GM06990 (cell line): ENCODE data around the gene ART4.

ENCODE experiments used
- DNase-seq: peaks from one replicate; pipeline ENCODE4 v3.0.0-alpha.2; 2011; ENCODE audit not compliant: insufficient read length; ENCODE audit errors: extremely low read depth
- H3K27me3 ChIP-seq: replicated peaks from 2 replicates; pipeline ENCODE4 v1.6.0; 2011; ENCODE audit warnings: low read length; ENCODE audit not compliant: control insufficient read depth, insufficient read depth
- H3K36me3 ChIP-seq: 2 replicates; pipeline ENCODE4 v1.5.1; 2011; ENCODE audit warnings: low read length; ENCODE audit not compliant: control insufficient read depth, insufficient read depth
- H3K4me3 ChIP-seq: replicated peaks from 2 replicates; pipeline ENCODE4 v1.5.1; 2011; ENCODE audit warnings: low read depth, mild to moderate bottlenecking, control low read depth, low read length
- TF ChIP-seq, protein P1 (sequence below): IDR thresholded peaks from 2 replicates; pipeline ENCODE4 v1.5.1; 2011; ENCODE audit warnings: low read length, control low read depth, mild to moderate bottlenecking, inconsistent platforms; ENCODE audit not compliant: insufficient read depth, poor library complexity, severe bottlenecking

The ART4 gene

DNA sequence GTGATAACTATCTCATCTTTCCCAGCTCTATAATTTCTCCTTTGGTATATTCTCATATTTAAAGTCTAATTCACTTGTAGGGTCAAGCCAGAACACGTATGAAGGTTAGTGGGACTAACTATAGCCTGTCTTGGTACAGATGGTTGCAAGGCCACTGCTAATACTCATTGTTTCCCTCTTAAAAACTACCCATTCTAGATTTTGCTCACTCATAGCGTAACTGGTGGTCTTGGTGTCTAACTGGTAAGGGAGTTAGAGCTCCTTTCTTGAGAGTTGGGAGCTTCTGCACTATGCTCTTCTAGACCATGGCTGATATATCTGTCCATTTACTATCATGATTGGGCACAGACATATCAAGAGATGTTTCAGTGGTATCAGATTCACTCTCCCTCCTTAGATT lies 33.5 kb upstream of the ART4 start:
- Histone ChIP-seq H3K27me3 (no peaks in the 10 kb centered on the region), H3K36me3 (no peaks in the 10 kb centered on the region), H3K4me3 (no peak overlapping the region)
- no peak for DNase-seq
- TF ChIP-seq, protein P1, sequence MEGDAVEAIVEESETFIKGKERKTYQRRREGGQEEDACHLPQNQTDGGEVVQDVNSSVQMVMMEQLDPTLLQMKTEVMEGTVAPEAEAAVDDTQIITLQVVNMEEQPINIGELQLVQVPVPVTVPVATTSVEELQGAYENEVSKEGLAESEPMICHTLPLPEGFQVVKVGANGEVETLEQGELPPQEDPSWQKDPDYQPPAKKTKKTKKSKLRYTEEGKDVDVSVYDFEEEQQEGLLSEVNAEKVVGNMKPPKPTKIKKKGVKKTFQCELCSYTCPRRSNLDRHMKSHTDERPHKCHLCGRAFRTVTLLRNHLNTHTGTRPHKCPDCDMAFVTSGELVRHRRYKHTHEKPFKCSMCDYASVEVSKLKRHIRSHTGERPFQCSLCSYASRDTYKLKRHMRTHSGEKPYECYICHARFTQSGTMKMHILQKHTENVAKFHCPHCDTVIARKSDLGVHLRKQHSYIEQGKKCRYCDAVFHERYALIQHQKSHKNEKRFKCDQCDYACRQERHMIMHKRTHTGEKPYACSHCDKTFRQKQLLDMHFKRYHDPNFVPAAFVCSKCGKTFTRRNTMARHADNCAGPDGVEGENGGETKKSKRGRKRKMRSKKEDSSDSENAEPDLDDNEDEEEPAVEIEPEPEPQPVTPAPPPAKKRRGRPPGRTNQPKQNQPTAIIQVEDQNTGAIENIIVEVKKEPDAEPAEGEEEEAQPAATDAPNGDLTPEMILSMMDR: no peak

DNA sequence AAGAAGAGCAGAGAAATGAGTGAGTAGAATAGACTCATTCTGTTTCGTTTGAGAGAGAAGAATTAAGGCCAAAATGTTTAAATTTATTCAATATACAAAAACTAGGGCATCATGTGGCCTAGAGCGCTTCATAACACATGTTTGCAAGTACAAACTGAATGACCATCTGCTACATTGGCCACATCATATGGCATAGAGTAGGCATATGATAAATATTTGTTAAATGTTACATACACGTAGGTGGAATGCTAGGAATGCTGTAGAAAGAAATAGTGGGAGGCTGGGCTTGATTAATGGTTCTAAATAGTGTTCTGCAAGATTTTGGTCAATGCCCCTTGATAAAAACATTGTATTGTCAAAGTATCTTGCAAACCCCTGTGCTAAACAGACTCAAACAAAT lies 31.6 kb upstream of the ART4 start:
- Histone ChIP-seq H3K27me3 (no peaks in the 10 kb centered on the region), H3K36me3 (no peaks in the 10 kb centered on the region), H3K4me3 (no peak overlapping the region)
- TF ChIP-seq, protein P1: no peak
- DNase-seq: no peak

DNA sequence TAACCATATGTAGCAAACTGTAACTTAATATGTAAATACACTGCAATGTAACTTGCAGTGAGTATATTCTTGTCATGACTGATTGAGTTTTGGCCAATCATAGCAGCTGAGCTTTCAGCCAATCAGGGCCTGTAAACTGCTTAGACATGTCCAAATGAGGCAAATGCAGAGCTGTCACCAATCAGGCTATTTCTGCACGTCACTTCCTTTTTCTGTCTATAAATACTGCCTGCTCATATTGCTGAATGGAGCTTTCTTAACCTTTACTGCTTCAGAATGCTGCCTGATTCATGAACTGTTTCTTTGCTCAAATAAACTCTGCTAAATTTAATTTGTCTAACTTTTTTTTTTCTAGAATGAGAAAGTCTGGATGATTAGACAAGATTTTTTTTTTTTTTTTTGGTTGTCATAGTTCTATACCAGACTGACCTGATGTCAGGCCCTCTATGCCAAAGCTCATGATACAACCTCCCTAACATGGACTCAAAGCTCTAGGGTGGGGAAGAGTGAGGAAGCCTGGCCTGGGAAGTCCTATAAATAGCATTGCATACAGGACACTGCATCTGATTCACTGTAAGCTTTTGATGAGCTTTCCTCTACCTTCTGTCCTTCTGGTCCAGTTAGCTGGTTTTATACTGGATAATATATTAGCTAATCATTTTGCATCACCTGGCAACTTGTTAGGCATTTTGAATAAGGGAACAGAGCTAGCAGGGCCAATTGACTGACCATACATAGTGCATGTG lies 30.3 kb upstream of the ART4 start:
- DNase-seq: no peak
- TF ChIP-seq, protein P1: no peak
- Histone ChIP-seq H3K27me3 (no peaks in the 10 kb centered on the region), H3K36me3 (no peaks in the 10 kb centered on the region), H3K4me3 (no peak overlapping the region)

DNA sequence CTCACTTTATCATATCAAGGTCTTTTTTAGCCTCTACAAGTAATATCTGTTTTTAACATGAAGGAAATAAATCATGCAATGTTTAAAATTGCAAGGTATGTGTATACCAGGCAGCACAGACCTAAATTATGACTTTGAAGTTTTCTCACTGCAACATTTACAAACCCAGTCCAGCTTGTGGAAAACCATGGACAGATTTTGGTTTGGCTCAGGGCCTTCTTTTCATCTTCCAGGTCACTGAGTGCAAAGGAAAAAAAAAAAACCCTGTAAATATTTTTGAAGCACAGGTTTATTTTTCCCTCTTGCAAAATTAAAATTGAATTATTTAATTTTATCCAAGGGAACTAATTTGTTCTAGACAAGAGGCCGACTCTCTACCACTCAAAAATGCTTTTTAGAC lies 28.6 kb upstream of the ART4 start:
- DNase-seq: no peak
- TF ChIP-seq, protein P1: no peak
- Histone ChIP-seq H3K27me3 (no peaks in the 10 kb centered on the region), H3K36me3 (no peaks in the 10 kb centered on the region), H3K4me3 (no peak overlapping the region)

DNA sequence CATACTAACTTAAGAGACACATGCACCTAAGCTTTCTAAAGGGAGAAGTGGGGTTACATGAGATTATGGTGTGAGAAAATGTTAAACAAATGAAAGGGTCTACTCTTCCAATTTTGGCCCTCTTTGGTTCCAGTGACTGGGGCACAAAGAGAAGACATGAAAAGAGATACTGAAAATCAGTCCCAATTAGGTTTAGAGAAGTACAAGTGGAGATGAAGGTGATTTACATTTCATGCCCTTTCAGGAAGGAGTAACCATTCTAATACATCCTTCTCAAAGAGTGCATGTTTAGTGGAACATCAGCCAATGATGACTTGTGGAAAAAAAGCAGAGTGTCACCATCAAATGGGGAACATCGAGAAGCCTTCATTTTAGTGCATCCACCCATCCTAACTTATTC lies 27.9 kb upstream of the ART4 start:
- no peak for DNase-seq
- no peak overlapping the region for H3K4me3 ChIP-seq
- TF ChIP-seq, protein P1: no peak
- H3K27me3 ChIP-seq: no peaks in the 10 kb centered on the region
- H3K36me3 ChIP-seq: no peaks in the 10 kb centered on the region
